ENCODE data around the gene CDKAL1. TPM values are rescaled to one million over a fixed set of nuclear protein-coding genes. Genes with fewer than 3 reads are reported as not detected.

The CDKAL1 gene
- total RNA-seq, 1 donor from 2014 or later: 39.6 TPM

GRCh38 chr6:21171801-21172200, 637.5 kb downstream of the CDKAL1 start:
- no peaks in the 10 kb centered on the region for H4K20me1 ChIP-seq (ENCODE audit: low read depth)
- no peak overlapping the region for H2AFZ ChIP-seq (replicated peaks)
- Mint-ChIP-seq H3K27me3 (ENCODE audit: insufficient read depth, low read depth) (no peaks in the 10 kb centered on the region), H3K36me3 (peaks cover 3% of the 10 kb centered on the region), H3K4me3 (no peak overlapping the region), H3K27ac (no peak overlapping the region), H3K4me1 (no peaks in the 10 kb centered on the region), H3K9me3 (peaks cover 9% of the 10 kb centered on the region)
- H3K79me2 ChIP-seq (ENCODE audit: low read depth): no peaks in the 10 kb centered on the region
- H3K27ac ChIP-seq: no peak overlapping the region
- DNase-seq (ENCODE audit: low spot score): no peak
- no peaks in the 10 kb centered on the region for H3K36me3 ChIP-seq
- no peak overlapping the region for H3K4me2 ChIP-seq
- no peaks in the 10 kb centered on the region for H3K9me3 ChIP-seq (ENCODE audit: low read depth)
- H3K9ac ChIP-seq: no peak overlapping the region
- no peaks in the 10 kb centered on the region for H3K27me3 ChIP-seq
- no peaks in the 10 kb centered on the region for H3K4me1 ChIP-seq
- no peak overlapping the region for H3K4me3 ChIP-seq
- H3F3A ChIP-seq (ENCODE audit: low read depth): no peaks in the 10 kb centered on the region
- no peak for TF ChIP-seq CTCF (IDR thresholded peaks at IDR 0.05)
- TF ChIP-seq EZH2 (IDR thresholded peaks at IDR 0.05): no peak
- no peak for TF ChIP-seq EZH2phosphoT487 (IDR thresholded peaks at IDR 0.05)

DNA sequence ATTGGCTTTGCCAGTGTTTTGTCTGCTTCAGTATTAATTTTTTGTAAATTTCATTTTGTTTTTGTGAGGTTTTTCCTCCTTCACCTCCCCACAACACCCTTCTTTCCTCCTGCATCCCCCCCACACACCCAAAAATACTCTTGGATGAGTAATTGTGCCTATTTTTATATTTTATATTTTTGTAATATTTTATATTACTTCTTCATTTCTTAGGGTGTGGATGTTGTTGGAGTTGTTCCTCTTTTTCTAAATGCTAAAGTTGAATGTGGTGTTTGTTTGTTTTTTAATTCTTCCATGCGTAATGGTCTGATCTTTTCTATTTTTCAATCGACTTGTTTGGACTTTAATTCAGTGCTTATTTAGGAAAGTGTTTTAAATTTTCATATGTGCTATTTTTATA, 638.8 kb downstream of the CDKAL1 start:
- Mint-ChIP-seq H3K4me1 (no peaks in the 10 kb centered on the region), H3K4me3 (no peak overlapping the region), H3K36me3 (peaks cover 3% of the 10 kb centered on the region), H3K9me3 (peaks cover 9% of the 10 kb centered on the region), H3K27ac (no peak overlapping the region), H3K27me3 (ENCODE audit: insufficient read depth, low read depth) (no peaks in the 10 kb centered on the region)
- H3K36me3 ChIP-seq: no peaks in the 10 kb centered on the region
- no peaks in the 10 kb centered on the region for H3K9me3 ChIP-seq (ENCODE audit: low read depth)
- no peak overlapping the region for H3K27ac ChIP-seq
- TF ChIP-seq EZH2phosphoT487 (IDR thresholded peaks at IDR 0.05) (no peak), EZH2 (IDR thresholded peaks at IDR 0.05) (no peak), CTCF (IDR thresholded peaks at IDR 0.05) (no peak)
- H3F3A ChIP-seq (ENCODE audit: low read depth): no peaks in the 10 kb centered on the region
- H3K4me2 ChIP-seq: no peak overlapping the region
- no peaks in the 10 kb centered on the region for H3K27me3 ChIP-seq
- no peak overlapping the region for H3K4me3 ChIP-seq
- no peak overlapping the region for H3K9ac ChIP-seq
- H3K4me1 ChIP-seq: no peaks in the 10 kb centered on the region
- DNase-seq (ENCODE audit: low spot score): no peak
- H3K79me2 ChIP-seq (ENCODE audit: low read depth): no peaks in the 10 kb centered on the region
- no peak overlapping the region for H2AFZ ChIP-seq (replicated peaks)
- no peaks in the 10 kb centered on the region for H4K20me1 ChIP-seq (ENCODE audit: low read depth)

DNA sequence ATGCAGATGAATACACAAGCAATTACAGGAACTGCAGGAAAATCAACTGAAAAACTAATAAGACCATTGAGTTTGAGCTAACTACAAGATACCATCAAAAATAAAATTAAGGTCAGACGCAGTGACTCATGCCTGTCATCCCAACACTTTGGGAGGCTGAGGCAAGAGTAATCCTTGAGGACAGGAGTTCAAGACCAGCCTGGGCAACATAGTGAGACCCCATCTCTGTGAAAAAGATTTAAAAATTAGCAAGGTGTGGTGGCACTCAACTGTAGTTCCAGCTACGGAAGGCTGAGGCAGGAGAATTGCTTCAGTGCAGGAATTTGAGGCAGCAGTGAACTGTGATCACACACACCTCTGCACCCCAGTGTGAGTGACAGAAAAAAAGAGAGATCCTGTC, 639.4 kb downstream of the CDKAL1 start:
- no peaks in the 10 kb centered on the region for H3K27me3 Mint-ChIP-seq (ENCODE audit: insufficient read depth, low read depth)
- H3K36me3 Mint-ChIP-seq: peaks cover 3% of the 10 kb centered on the region

More for the DNA sequence above, 639.4 kb downstream of the CDKAL1 start:
- H3K9me3 ChIP-seq (ENCODE audit: low read depth): no peaks in the 10 kb centered on the region
- no peak overlapping the region for H3K9ac ChIP-seq
- H2AFZ ChIP-seq (replicated peaks): no peak overlapping the region
- H3K4me1 Mint-ChIP-seq: no peaks in the 10 kb centered on the region
- no peak overlapping the region for H3K27ac Mint-ChIP-seq
- H3F3A ChIP-seq (ENCODE audit: low read depth): no peaks in the 10 kb centered on the region
- H3K79me2 ChIP-seq (ENCODE audit: low read depth): no peaks in the 10 kb centered on the region
- H3K4me2 ChIP-seq: no peak overlapping the region
- H3K4me3 Mint-ChIP-seq: no peak overlapping the region
- H3K4me1 ChIP-seq: no peaks in the 10 kb centered on the region
- TF ChIP-seq EZH2 (IDR thresholded peaks at IDR 0.05) (no peak), CTCF (IDR thresholded peaks at IDR 0.05) (no peak), EZH2phosphoT487 (IDR thresholded peaks at IDR 0.05) (no peak)
- DNase-seq (ENCODE audit: low spot score): no peak
- H3K27ac ChIP-seq: no peak overlapping the region
- no peaks in the 10 kb centered on the region for H3K36me3 ChIP-seq
- H4K20me1 ChIP-seq (ENCODE audit: low read depth): no peaks in the 10 kb centered on the region
- peaks cover 9% of the 10 kb centered on the region for H3K9me3 Mint-ChIP-seq
- H3K4me3 ChIP-seq: no peak overlapping the region
- H3K27me3 ChIP-seq: no peaks in the 10 kb centered on the region

Measured in neural progenitor cell (in vitro differentiated cells).